Measurements from ENCODE around the gene FAM228A.

FAM228A gene

DNA sequence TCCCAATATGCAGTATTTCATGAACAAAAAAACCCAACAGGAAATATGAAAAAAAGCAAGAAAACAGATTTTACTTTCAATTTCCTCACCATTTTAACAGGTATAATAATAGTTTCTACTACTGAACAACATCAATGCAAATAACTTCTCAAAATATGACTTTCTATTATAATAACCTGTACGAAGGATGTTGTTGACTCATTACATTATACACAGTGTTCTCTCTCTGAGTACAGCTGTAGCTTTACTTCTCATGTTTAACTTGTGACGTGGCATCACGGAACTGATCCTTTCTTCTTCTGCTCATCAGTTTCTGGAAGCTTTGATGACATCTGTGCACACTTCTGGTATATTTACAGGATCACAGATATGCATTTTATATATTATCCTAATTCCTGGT is 40.0 kb downstream of the FAM228A start:
- Histone ChIP-seq H3K4ac (ENCODE audit: low read depth, low read length) (no peak overlapping the region), H2BK12ac (ENCODE audit: low read length) (no peak overlapping the region), H2BK120ac (ENCODE audit: insufficient read depth, low read length, poor library complexity) (no peak overlapping the region), H3K79me2 (ENCODE audit: control insufficient read depth, insufficient read depth, low read length, poor library complexity) (no peaks in the 10 kb centered on the region), H2AK5ac (ENCODE audit: low read length) (no peak overlapping the region), H3K23ac (ENCODE audit: low read length) (no peak overlapping the region), H3K79me1 (ENCODE audit: low read length) (no peaks in the 10 kb centered on the region), H3K9me3 (ENCODE audit: insufficient read depth, low read depth, low read length) (no peaks in the 10 kb centered on the region), H3K4me1 (ENCODE audit: control insufficient read depth in 1 of 2, insufficient read depth in 2 of 2, low read length in 2 of 2) (no peaks in the 10 kb centered on the region), H4K91ac (ENCODE audit: low read depth, low read length) (no peak overlapping the region), H3K14ac (ENCODE audit: low read length) (no peak overlapping the region), H3K9ac (ENCODE audit: low read length) (no peak overlapping the region), H4K8ac (ENCODE audit: low read depth, low read length) (no peak overlapping the region), H3K4me3 (ENCODE audit: low read depth, low read length) (no peak overlapping the region), H3K4me2 (ENCODE audit: low read length) (no peak overlapping the region), H4K12ac (ENCODE audit: low read depth, low read length) (no peak overlapping the region), H3K27me3 (ENCODE audit: insufficient read depth, low read length) (no peaks in the 10 kb centered on the region), H3K36me3 (ENCODE audit: control insufficient read depth in 1 of 2, insufficient read depth in 2 of 2, low read length in 2 of 2) (peaks cover 10 to 11% of the 10 kb centered on the region in 2 experiments), H3K27ac (ENCODE audit: low read depth, low read length) (no peak overlapping the region), H3K18ac (ENCODE audit: low read length) (no peak overlapping the region), H2BK5ac (ENCODE audit: low read depth, low read length, poor library complexity) (no peak overlapping the region), H2AFZ (ENCODE audit: insufficient read depth, low read length, poor library complexity) (no peak overlapping the region)
- no CpG with 5 or more reads among the region's 3 CpGs for WGBS (ENCODE audit: extremely low coverage, insufficient coverage, insufficient read length)
- DNase-seq = no peak

DNA sequence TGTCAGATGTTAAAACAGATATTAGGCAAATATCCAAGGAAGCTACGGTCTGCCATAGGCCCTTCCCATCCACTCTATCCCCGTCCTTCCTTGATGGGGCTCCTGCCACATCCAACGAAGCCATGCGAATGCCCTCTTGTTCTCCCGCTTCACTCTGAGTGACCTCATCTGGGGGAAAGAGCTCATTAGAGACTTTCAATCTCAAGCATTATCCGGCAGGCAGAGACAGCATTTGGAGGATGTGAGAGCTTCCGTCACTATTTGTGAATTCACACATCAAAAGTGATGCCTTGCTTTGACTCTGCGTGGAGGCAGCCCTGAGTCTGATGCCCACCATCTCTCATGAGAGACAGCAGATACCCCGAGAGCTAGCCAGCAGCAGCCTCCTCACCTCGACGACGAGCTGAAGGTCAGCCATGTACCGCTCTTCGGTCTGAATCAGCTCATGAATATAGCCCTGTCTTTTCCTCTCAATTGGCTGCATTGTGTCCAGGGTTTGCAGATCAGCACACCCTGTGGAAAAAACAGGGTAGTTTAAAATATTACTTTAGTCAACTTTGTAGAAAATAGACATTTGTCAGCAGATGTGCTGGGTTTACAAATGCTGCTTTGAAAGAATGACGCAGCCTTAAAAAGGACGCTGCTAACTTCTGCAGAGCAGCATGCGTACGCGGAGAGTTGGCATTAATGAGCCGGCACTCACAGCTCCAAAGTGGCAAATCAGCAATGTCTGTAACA is 45.9 kb downstream of the FAM228A start:
- Histone ChIP-seq H3K23ac (ENCODE audit: low read length) (peak overlapping the region; percentile 58), H3K27ac (ENCODE audit: low read depth, low read length) (no peak overlapping the region), H3K79me2 (ENCODE audit: control insufficient read depth, insufficient read depth, low read length, poor library complexity) (no peaks in the 10 kb centered on the region), H3K9me3 (ENCODE audit: insufficient read depth, low read depth, low read length) (peaks cover 2% of the 10 kb centered on the region), H2BK5ac (ENCODE audit: low read depth, low read length, poor library complexity) (no peak overlapping the region), H4K8ac (ENCODE audit: low read depth, low read length) (no peak overlapping the region), H3K4me1 (ENCODE audit: control insufficient read depth in 1 of 2, insufficient read depth in 2 of 2, low read length in 2 of 2) (no peaks in the 10 kb centered on the region), H2BK120ac (ENCODE audit: insufficient read depth, low read length, poor library complexity) (no peak overlapping the region), H3K4me2 (ENCODE audit: low read length) (no peak overlapping the region), H2AK5ac (ENCODE audit: low read length) (no peak overlapping the region), H3K27me3 (ENCODE audit: insufficient read depth, low read length) (no peaks in the 10 kb centered on the region), H3K4me3 (ENCODE audit: low read depth, low read length) (no peak overlapping the region), H4K12ac (ENCODE audit: low read depth, low read length) (no peak overlapping the region), H3K14ac (ENCODE audit: low read length) (no peak overlapping the region), H2BK12ac (ENCODE audit: low read length) (no peak overlapping the region), H4K91ac (ENCODE audit: low read depth, low read length) (no peak overlapping the region), H3K9ac (ENCODE audit: low read length) (no peak overlapping the region), H2AFZ (ENCODE audit: insufficient read depth, low read length, poor library complexity) (no peak overlapping the region), H3K36me3 (ENCODE audit: control insufficient read depth in 1 of 2, insufficient read depth in 2 of 2, low read length in 2 of 2) (peaks cover 0 to 9% of the 10 kb centered on the region in 2 experiments), H3K18ac (ENCODE audit: low read length) (no peak overlapping the region), H3K4ac (ENCODE audit: low read depth, low read length) (no peak overlapping the region), H3K79me1 (ENCODE audit: low read length) (no peaks in the 10 kb centered on the region)
- WGBS (ENCODE audit: extremely low coverage, insufficient coverage, insufficient read length) = no CpG with 5 or more reads among the region's 20 CpGs
- DNase-seq = no peak

- no peaks in the 10 kb centered on the region for H3K27me3 ChIP-seq (ENCODE audit: insufficient read depth, low read length)
- no peak overlapping the region for H2BK5ac ChIP-seq (ENCODE audit: low read depth, low read length, poor library complexity)
- no peak overlapping the region for H4K8ac ChIP-seq (ENCODE audit: low read depth, low read length)
- H3K9ac ChIP-seq (ENCODE audit: low read length) = no peak overlapping the region
- H3K4me2 ChIP-seq (ENCODE audit: low read length) = no peak overlapping the region
- no peak overlapping the region for H2BK120ac ChIP-seq (ENCODE audit: insufficient read depth, low read length, poor library complexity)
- no peak overlapping the region for H3K23ac ChIP-seq (ENCODE audit: low read length)
- no peak overlapping the region for H4K91ac ChIP-seq (ENCODE audit: low read depth, low read length)
- no peak overlapping the region for H2BK12ac ChIP-seq (ENCODE audit: low read length)
- H3K27ac ChIP-seq (ENCODE audit: low read depth, low read length) = no peak overlapping the region
- no peak overlapping the region for H4K12ac ChIP-seq (ENCODE audit: low read depth, low read length)
- H2AFZ ChIP-seq (ENCODE audit: insufficient read depth, low read length, poor library complexity) = no peak overlapping the region
- H3K79me1 ChIP-seq (ENCODE audit: low read length) = no peaks in the 10 kb centered on the region
- peaks cover 0 to 6% of the 10 kb centered on the region in 2 experiments for H3K36me3 ChIP-seq (ENCODE audit: control insufficient read depth in 1 of 2, insufficient read depth in 2 of 2, low read length in 2 of 2)
- peaks cover 2% of the 10 kb centered on the region for H3K9me3 ChIP-seq (ENCODE audit: insufficient read depth, low read depth, low read length)
- no peaks in the 10 kb centered on the region for H3K4me1 ChIP-seq (ENCODE audit: control insufficient read depth in 1 of 2, insufficient read depth in 2 of 2, low read length in 2 of 2)
- no peak overlapping the region for H3K18ac ChIP-seq (ENCODE audit: low read length)
- no peak overlapping the region for H3K14ac ChIP-seq (ENCODE audit: low read length)
- no peak overlapping the region for H3K4ac ChIP-seq (ENCODE audit: low read depth, low read length)
- WGBS (ENCODE audit: extremely low coverage, insufficient coverage, insufficient read length) = 100% methylated on average over 1 of the region's 6 CpGs
- H3K79me2 ChIP-seq (ENCODE audit: control insufficient read depth, insufficient read depth, low read length, poor library complexity) = no peaks in the 10 kb centered on the region
- DNase-seq = peak in 1 of 2 donors; percentile 59
- no peak overlapping the region for H3K4me3 ChIP-seq (ENCODE audit: low read depth, low read length)
- H2AK5ac ChIP-seq (ENCODE audit: low read length) = no peak overlapping the region
Observed at GRCh38 chr2:24221343-24222050, 46.6 kb downstream of the FAM228A start.

- Histone ChIP-seq H2BK120ac (ENCODE audit: insufficient read depth, low read length, poor library complexity) (no peak overlapping the region), H3K14ac (ENCODE audit: low read length) (no peak overlapping the region), H3K4me1 (ENCODE audit: control insufficient read depth in 1 of 2, insufficient read depth in 2 of 2, low read length in 2 of 2) (no peaks in the 10 kb centered on the region), H3K18ac (ENCODE audit: low read length) (no peak overlapping the region), H3K9ac (ENCODE audit: low read length) (no peak overlapping the region), H3K4me2 (ENCODE audit: low read length) (no peak overlapping the region), H3K9me3 (ENCODE audit: insufficient read depth, low read depth, low read length) (peaks cover 2% of the 10 kb centered on the region), H2AK5ac (ENCODE audit: low read length) (no peak overlapping the region), H3K36me3 (ENCODE audit: control insufficient read depth in 1 of 2, insufficient read depth in 2 of 2, low read length in 2 of 2) (peaks cover 0 to 4% of the 10 kb centered on the region in 2 experiments), H2BK5ac (ENCODE audit: low read depth, low read length, poor library complexity) (no peak overlapping the region), H4K91ac (ENCODE audit: low read depth, low read length) (no peak overlapping the region), H3K4ac (ENCODE audit: low read depth, low read length) (no peak overlapping the region), H3K23ac (ENCODE audit: low read length) (no peak overlapping the region), H3K79me1 (ENCODE audit: low read length) (no peaks in the 10 kb centered on the region), H3K27ac (ENCODE audit: low read depth, low read length) (no peak overlapping the region), H3K27me3 (ENCODE audit: insufficient read depth, low read length) (no peaks in the 10 kb centered on the region), H3K79me2 (ENCODE audit: control insufficient read depth, insufficient read depth, low read length, poor library complexity) (no peaks in the 10 kb centered on the region), H4K8ac (ENCODE audit: low read depth, low read length) (no peak overlapping the region), H2BK12ac (ENCODE audit: low read length) (no peak overlapping the region), H4K12ac (ENCODE audit: low read depth, low read length) (no peak overlapping the region), H2AFZ (ENCODE audit: insufficient read depth, low read length, poor library complexity) (no peak overlapping the region), H3K4me3 (ENCODE audit: low read depth, low read length) (no peak overlapping the region)
- no CpG with 5 or more reads among the region's 6 CpGs for WGBS (ENCODE audit: extremely low coverage, insufficient coverage, insufficient read length)
- no peak for DNase-seq
Observed at GRCh38 chr2:24222946-24223345, 48.1 kb downstream of the FAM228A start.
